Osteoblast (primary cell): ENCODE data around the gene RBM33. TPM values are rescaled to one million over a fixed set of nuclear protein-coding genes. Genes with fewer than 3 reads are reported as not detected.

Experiments used
- DNase-seq: peaks from one replicate; pipeline ENCODE4 v3.0.0; 2011; ENCODE audit warnings: low spot score, mixed read lengths; ENCODE audit not compliant: insufficient read length; ENCODE audit errors: missing footprints
- H2AFZ ChIP-seq: 2 replicates; pipeline ENCODE4 v1.6.0; 2011; ENCODE audit warnings: mild to moderate bottlenecking, low read length
- H3K27ac ChIP-seq: 2 replicates; pipeline ENCODE4 v1.5.1; 2011; ENCODE audit warnings: mild to moderate bottlenecking, low read depth, low read length, moderate library complexity
- H3K27me3 ChIP-seq: 2 replicates; pipeline ENCODE4 v1.6.0; 2012; ENCODE audit warnings: mild to moderate bottlenecking, control low read depth, inconsistent platforms, low read length, moderate library complexity; ENCODE audit not compliant: insufficient read depth
- H3K36me3 ChIP-seq: 2 replicates; pipeline ENCODE4 v1.5.1; 2011; ENCODE audit warnings: mild to moderate bottlenecking, low read length, control low read depth, moderate library complexity; ENCODE audit not compliant: insufficient read depth
- H3K4me1 ChIP-seq: 2 replicates; pipeline ENCODE4 v1.5.1; 2011; ENCODE audit warnings: mild to moderate bottlenecking, low read length, control low read depth, moderate library complexity; ENCODE audit not compliant: insufficient read depth
- H3K4me2 ChIP-seq: 2 replicates; pipeline ENCODE4 v1.6.0; 2011; ENCODE audit warnings: mild to moderate bottlenecking, low read length; ENCODE audit not compliant: insufficient read depth
- H3K4me3 ChIP-seq: fragments of 200-600 bp; sonication (generic); 3 replicates; pipeline ENCODE4 v1.5.1; 2012; ENCODE audit warnings: mild to moderate bottlenecking, low read length, inconsistent platforms; ENCODE audit not compliant: insufficient read depth
- H3K79me2 ChIP-seq: 2 replicates; pipeline ENCODE4 v1.6.0; 2012; ENCODE audit warnings: mild to moderate bottlenecking, low read length, control low read depth, inconsistent platforms; ENCODE audit not compliant: insufficient read depth
- H3K9me3 ChIP-seq: 2 replicates; pipeline ENCODE4 v1.5.1; 2011; ENCODE audit warnings: low read depth, low read length, control low read depth
- H4K20me1 ChIP-seq: 2 replicates; pipeline ENCODE4 v1.6.0; 2012; ENCODE audit warnings: mild to moderate bottlenecking, low read length, control low read depth; ENCODE audit not compliant: insufficient read depth
- total RNA-seq: library from RNA; depleted of rRNA; stranded (reverse); fragments of >200 nt; gene quantifications from 2 replicates; pipeline ENCODE4 v1.2.3, GENCODE V29; 2012
- TF ChIP-seq, protein P1 (sequence below): IDR thresholded peaks from 2 replicates; pipeline ENCODE4 v1.5.1; 2011; ENCODE audit warnings: mild to moderate bottlenecking, low read depth, low read length, moderate library complexity; ENCODE audit errors: extremely low read depth

Gene RBM33
- total RNA-seq, 1 donor, result 27.5 TPM

DNA sequence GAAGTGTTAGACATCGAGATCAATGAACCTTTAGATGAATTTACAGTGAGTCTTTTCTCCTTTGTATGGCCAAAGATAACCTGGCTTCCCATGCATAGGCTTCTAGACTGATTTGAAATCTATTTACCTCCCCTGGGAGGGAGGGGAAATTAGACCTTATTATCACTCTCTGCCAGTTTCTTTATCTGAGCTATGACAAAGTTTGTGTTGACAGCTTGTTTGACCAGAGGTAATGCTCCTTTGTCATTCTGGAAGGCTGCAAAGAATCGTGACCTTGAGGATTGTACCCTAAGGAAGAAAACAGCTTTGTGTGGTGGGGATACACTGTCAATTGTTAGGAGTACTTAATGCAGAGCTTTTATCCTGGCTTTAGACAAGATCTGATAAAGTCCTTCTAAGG lies 36.4 kb downstream of the RBM33 start:
- peaks cover 89% of the 10 kb centered on the region for H3K79me2 ChIP-seq
- H3K27ac ChIP-seq, result no peak overlapping the region
- H3K4me1 ChIP-seq, result peaks cover 11% of the 10 kb centered on the region
- H3K9me3 ChIP-seq, result no peaks in the 10 kb centered on the region
- H3K4me3 ChIP-seq, result no peak overlapping the region
- H4K20me1 ChIP-seq, result peaks cover 36% of the 10 kb centered on the region
- no peak for DNase-seq
- TF ChIP-seq, protein P1, sequence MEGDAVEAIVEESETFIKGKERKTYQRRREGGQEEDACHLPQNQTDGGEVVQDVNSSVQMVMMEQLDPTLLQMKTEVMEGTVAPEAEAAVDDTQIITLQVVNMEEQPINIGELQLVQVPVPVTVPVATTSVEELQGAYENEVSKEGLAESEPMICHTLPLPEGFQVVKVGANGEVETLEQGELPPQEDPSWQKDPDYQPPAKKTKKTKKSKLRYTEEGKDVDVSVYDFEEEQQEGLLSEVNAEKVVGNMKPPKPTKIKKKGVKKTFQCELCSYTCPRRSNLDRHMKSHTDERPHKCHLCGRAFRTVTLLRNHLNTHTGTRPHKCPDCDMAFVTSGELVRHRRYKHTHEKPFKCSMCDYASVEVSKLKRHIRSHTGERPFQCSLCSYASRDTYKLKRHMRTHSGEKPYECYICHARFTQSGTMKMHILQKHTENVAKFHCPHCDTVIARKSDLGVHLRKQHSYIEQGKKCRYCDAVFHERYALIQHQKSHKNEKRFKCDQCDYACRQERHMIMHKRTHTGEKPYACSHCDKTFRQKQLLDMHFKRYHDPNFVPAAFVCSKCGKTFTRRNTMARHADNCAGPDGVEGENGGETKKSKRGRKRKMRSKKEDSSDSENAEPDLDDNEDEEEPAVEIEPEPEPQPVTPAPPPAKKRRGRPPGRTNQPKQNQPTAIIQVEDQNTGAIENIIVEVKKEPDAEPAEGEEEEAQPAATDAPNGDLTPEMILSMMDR, result no peak
- H3K4me2 ChIP-seq, result no peak overlapping the region
- no peaks in the 10 kb centered on the region for H3K27me3 ChIP-seq
- H3K36me3 ChIP-seq, result peaks cover 42% of the 10 kb centered on the region
- H2AFZ ChIP-seq, result no peak overlapping the region

DNA sequence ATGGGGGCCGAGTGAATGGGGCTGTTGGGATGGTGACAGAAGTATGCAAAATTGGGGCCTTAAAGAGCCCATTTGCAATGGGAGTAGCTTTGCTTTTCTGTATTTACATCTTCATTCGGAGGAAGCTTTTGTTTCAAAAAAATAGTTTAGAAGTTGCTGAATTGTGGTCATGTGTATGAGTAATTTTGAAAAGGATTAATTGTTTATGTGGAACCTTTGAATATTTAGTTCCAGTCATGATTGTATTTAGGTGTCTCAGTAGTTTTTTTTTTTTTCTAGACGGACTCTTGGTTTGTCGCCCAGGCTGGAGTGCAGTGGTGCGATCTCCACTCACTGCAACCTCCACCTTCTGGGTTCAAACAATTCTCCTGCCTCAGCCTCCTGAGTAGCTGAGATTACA lies 37.2 kb downstream of the RBM33 start:
- peaks cover 86% of the 10 kb centered on the region for H3K79me2 ChIP-seq
- no peak overlapping the region for H3K4me3 ChIP-seq
- H3K4me2 ChIP-seq, result no peak overlapping the region
- peaks cover 4% of the 10 kb centered on the region for H3K4me1 ChIP-seq
- H3K9me3 ChIP-seq, result no peaks in the 10 kb centered on the region
- peaks cover 42% of the 10 kb centered on the region for H3K36me3 ChIP-seq
- no peaks in the 10 kb centered on the region for H3K27me3 ChIP-seq
- H3K27ac ChIP-seq, result no peak overlapping the region
- H2AFZ ChIP-seq, result no peak overlapping the region
- TF ChIP-seq, protein P1, result no peak
- no peak for DNase-seq
- peaks cover 29% of the 10 kb centered on the region for H4K20me1 ChIP-seq

DNA sequence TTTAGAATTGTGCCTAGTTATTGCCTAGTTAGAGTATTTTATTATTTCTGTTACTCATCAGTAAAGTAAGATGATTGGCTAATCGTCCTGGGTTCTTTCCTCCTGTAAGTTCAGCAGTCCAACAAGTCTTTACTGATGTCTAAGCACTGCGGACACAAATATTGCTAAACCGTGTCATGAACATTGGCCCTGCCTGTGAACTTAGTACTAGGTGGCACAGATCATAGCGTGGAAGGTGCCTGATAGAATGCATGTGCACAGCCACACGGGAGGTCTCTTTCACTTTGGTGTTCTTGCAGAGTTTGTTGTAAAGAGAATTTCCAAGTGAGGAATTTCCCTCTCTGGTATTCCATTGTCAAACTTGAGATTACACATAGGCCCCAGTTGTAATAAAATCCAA lies 38.0 kb downstream of the RBM33 start:
- Histone ChIP-seq H3K4me2 (no peak overlapping the region), H3K9me3 (no peaks in the 10 kb centered on the region), H4K20me1 (peaks cover 26% of the 10 kb centered on the region), H2AFZ (no peak overlapping the region), H3K27me3 (no peaks in the 10 kb centered on the region), H3K4me1 (no peaks in the 10 kb centered on the region), H3K36me3 (peaks cover 42% of the 10 kb centered on the region), H3K27ac (no peak overlapping the region), H3K4me3 (no peak overlapping the region), H3K79me2 (peaks cover 80% of the 10 kb centered on the region)
- DNase-seq, result no peak
- TF ChIP-seq, protein P1, result no peak

DNA sequence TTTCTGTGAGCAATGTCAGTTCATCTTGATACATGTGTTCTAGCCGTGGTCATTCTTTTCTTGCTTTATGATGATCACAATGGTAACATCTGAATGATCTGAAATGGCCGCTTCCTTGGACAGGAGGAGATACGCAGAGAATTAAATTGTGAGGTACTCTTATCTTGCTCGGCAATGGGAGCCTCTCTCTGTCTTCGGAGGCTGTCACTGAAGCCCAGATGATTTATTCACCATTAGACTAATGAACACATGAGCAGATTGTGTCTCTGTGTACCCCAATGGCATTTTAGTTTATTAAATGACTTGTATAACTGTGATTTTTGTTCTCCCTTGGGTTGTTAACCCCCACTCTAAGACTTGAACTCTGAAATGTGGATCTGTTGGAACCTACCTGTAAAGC lies 38.6 kb downstream of the RBM33 start:
- DNase-seq, result no peak
- no peaks in the 10 kb centered on the region for H3K27me3 ChIP-seq
- no peaks in the 10 kb centered on the region for H3K4me1 ChIP-seq
- peaks cover 42% of the 10 kb centered on the region for H3K36me3 ChIP-seq
- H3K79me2 ChIP-seq, result peaks cover 78% of the 10 kb centered on the region
- H3K9me3 ChIP-seq, result no peaks in the 10 kb centered on the region
- H2AFZ ChIP-seq, result no peak overlapping the region
- H3K4me3 ChIP-seq, result no peak overlapping the region
- TF ChIP-seq, protein P1, result no peak
- no peak overlapping the region for H3K27ac ChIP-seq
- H4K20me1 ChIP-seq, result peaks cover 26% of the 10 kb centered on the region
- H3K4me2 ChIP-seq, result no peak overlapping the region
